H1 (cell line): ENCODE data around the gene NCOA1. TPM values are rescaled to one million over a fixed set of nuclear protein-coding genes. Genes with fewer than 3 reads are reported as not detected.

Source experiments
- CTCF ChIA-PET: fragments of 300-600 bp; sonication (Branson Sonifier 250); formaldehyde crosslinking; loops from one replicate; lab custom pipeline; 2021; ENCODE audit not compliant: partially characterized antibody; lab: Charles Lee
- POLR2A ChIA-PET: fragments of 300-600 bp; sonication (Branson Sonifier 250); formaldehyde crosslinking; loops from one replicate; lab custom pipeline; 2021; ENCODE audit warnings: inconsistent platforms; ENCODE audit not compliant: partially characterized antibody; lab: Charles Lee
- DNase-seq, 2 experiments: peaks; one replicate each; pipeline versions ENCODE4 v3.0.0 to v3.0.0-alpha.2; 2010 to 2022; ENCODE audit warnings: low spot score in 2 of 2, low read depth in 1 of 2, mixed read lengths in 1 of 2
- FAIRE-seq: peaks from 2 replicates; lab custom pipeline; 2011; peaks lifted over from hg19 to GRCh38; lab: Jason Lieb, UNC
- H2AFZ ChIP-seq: 2 replicates; pipeline ENCODE4 v1.8.1; 2012; ENCODE audit warnings: low read length, inconsistent platforms
- H2AK5ac ChIP-seq: 2 replicates; pipeline ENCODE4 v1.6.1; 2013; ENCODE audit warnings: low read depth, low read length
- H2BK120ac ChIP-seq: replicated peaks from 2 replicates; pipeline ENCODE3; 2013; ENCODE audit warnings: low read depth, low read length, inconsistent platforms
- H2BK12ac ChIP-seq: 2 replicates; pipeline ENCODE4 v1.6.1; 2013; ENCODE audit warnings: low read depth, low read length
- H2BK15ac ChIP-seq: 2 replicates; pipeline ENCODE4 v1.6.1; 2013; ENCODE audit warnings: low read length
- H2BK20ac ChIP-seq: 2 replicates; pipeline ENCODE4 v1.6.1; 2013; ENCODE audit warnings: low read length
- H2BK5ac ChIP-seq: 2 replicates; pipeline ENCODE4 v1.6.1; 2013; ENCODE audit warnings: low read depth, low read length
- H3K14ac ChIP-seq: 2 replicates; pipeline ENCODE4 v1.6.1; 2013; ENCODE audit warnings: inconsistent platforms; ENCODE audit not compliant: insufficient read length
- H3K18ac ChIP-seq: 2 replicates; pipeline ENCODE4 v1.6.1; 2013; ENCODE audit warnings: low read length; ENCODE audit errors: extremely low read depth
- H3K23ac ChIP-seq: 2 replicates; pipeline ENCODE4 v1.6.1; 2013; ENCODE audit warnings: inconsistent platforms; ENCODE audit not compliant: insufficient read length
- H3K23me2 ChIP-seq: 2 replicates; pipeline ENCODE4 v1.6.1; 2013; ENCODE audit warnings: low read depth, low read length
- H3K27ac ChIP-seq: 2 replicates; pipeline ENCODE4 v1.6.1; 2011; ENCODE audit warnings: low read depth, low read length, inconsistent platforms
- H3K27me3 ChIP-seq, 4 experiments: replicated peaks in 1 of 4; 1 replicate in 1 of 4; 2 replicates in 3 of 4; pipeline versions ENCODE4 v1.6.1 to v1.8.1; 2011 to 2013; ENCODE audit warnings: low read length in 3 of 4, mild to moderate bottlenecking in 3 of 4, inconsistent platforms in 2 of 4, mixed read lengths in 2 of 4, moderate library complexity in 1 of 4; ENCODE audit not compliant: control insufficient read depth in 3 of 4, insufficient read depth in 3 of 4; ENCODE audit errors: extremely low read depth in 1 of 4
- H3K36me3 ChIP-seq, 4 experiments: 2 replicates each; pipeline versions ENCODE4 v1.6.1 to v1.8.1; 2011 to 2013; ENCODE audit warnings: mild to moderate bottlenecking in 4 of 4, low read length in 3 of 4, moderate library complexity in 2 of 4, control low read depth in 1 of 4, inconsistent platforms in 1 of 4; ENCODE audit not compliant: insufficient read depth in 4 of 4, control insufficient read depth in 2 of 4
- H3K4ac ChIP-seq: replicated peaks from 2 replicates; pipeline ENCODE3; 2013; ENCODE audit warnings: low read length, low read depth, mixed read lengths, inconsistent platforms; ENCODE audit not compliant: insufficient read length
- H3K4me1 ChIP-seq, 4 experiments: replicated peaks in 1 of 4; 1 replicate in 1 of 4; 2 replicates in 3 of 4; pipeline versions ENCODE4 v1.6.1 to v1.8.1; 2011 to 2013; ENCODE audit warnings: low read length in 3 of 4, inconsistent platforms in 2 of 4, mixed read lengths in 1 of 4; ENCODE audit not compliant: insufficient read depth in 4 of 4, control insufficient read depth in 3 of 4
- H3K4me2 ChIP-seq, 2 experiments: 2 replicates each; pipeline versions ENCODE4 v1.6.1 to v1.8.1; 2011 to 2013; ENCODE audit warnings: low read depth in 2 of 2, low read length in 2 of 2, control low read depth in 1 of 2, inconsistent platforms in 1 of 2, mild to moderate bottlenecking in 1 of 2; ENCODE audit not compliant: insufficient read depth in 1 of 2
- H3K4me3 ChIP-seq, 4 experiments: fragments of 200-600, 300-600 bp in 1 of 4; sonication (generic), shearing (Covaris generic), sonication (Bioruptor Twin) in 1 of 4; 2 replicates each; pipeline versions ENCODE4 v1.5.1 to v1.8.1; 2011 to 2016; ENCODE audit warnings: low read length in 4 of 4, low read depth in 3 of 4, control low read depth in 2 of 4, inconsistent platforms in 2 of 4, mild to moderate bottlenecking in 2 of 4, mixed read lengths in 1 of 4, moderate library complexity in 1 of 4; ENCODE audit not compliant: insufficient read depth in 2 of 4; ENCODE audit errors: extremely low read depth in 1 of 4
- H3K56ac ChIP-seq: replicated peaks from 2 replicates; pipeline ENCODE3; 2013; ENCODE audit warnings: low read depth, mild to moderate bottlenecking, mixed read lengths, low read length, inconsistent platforms; ENCODE audit not compliant: insufficient read length
- H3K79me1 ChIP-seq: 2 replicates; pipeline ENCODE4 v1.6.1; 2013; ENCODE audit warnings: low read depth, low read length, control low read depth
- H3K79me2 ChIP-seq, 2 experiments: 2 replicates each; pipeline versions ENCODE4 v1.6.1 to v1.8.1; 2012 to 2013; ENCODE audit warnings: low read length in 2 of 2, mild to moderate bottlenecking in 2 of 2, inconsistent platforms in 1 of 2; ENCODE audit not compliant: insufficient read depth in 2 of 2, control insufficient read depth in 1 of 2
- H3K9ac ChIP-seq, 4 experiments: replicated peaks in 1 of 4; 1 replicate in 1 of 4; 2 replicates in 3 of 4; pipeline versions ENCODE4 v1.6.1 to v1.8.1; 2011 to 2013; ENCODE audit warnings: low read depth in 3 of 4, low read length in 3 of 4, control low read depth in 2 of 4, mild to moderate bottlenecking in 2 of 4, moderate library complexity in 2 of 4, inconsistent platforms in 1 of 4; ENCODE audit errors: extremely low read depth in 1 of 4
- H3K9me3 ChIP-seq, 2 experiments: 2 replicates each; pipeline versions ENCODE4 v1.6.1 to v1.8.1; 2012 to 2013; ENCODE audit warnings: mild to moderate bottlenecking in 2 of 2, moderate library complexity in 2 of 2, control low read depth in 1 of 2, inconsistent platforms in 1 of 2, low read depth in 1 of 2, low read length in 1 of 2, mixed read lengths in 1 of 2; ENCODE audit not compliant: insufficient read depth in 2 of 2
- H4K20me1 ChIP-seq, 2 experiments: replicated peaks in 1 of 2; 2 replicates each; pipeline versions ENCODE3 to v1.8.1; 2011 to 2013; ENCODE audit warnings: inconsistent platforms in 2 of 2, low read length in 2 of 2, mild to moderate bottlenecking in 1 of 2; ENCODE audit not compliant: insufficient read depth in 2 of 2, control insufficient read depth in 1 of 2
- H4K5ac ChIP-seq: 2 replicates; pipeline ENCODE4 v1.6.1; 2013; ENCODE audit warnings: low read length, low read depth, mixed read lengths, inconsistent platforms; ENCODE audit not compliant: insufficient read length
- H4K8ac ChIP-seq: 2 replicates; pipeline ENCODE4 v1.8.0; 2013; ENCODE audit warnings: mild to moderate bottlenecking, moderate library complexity, low read length, inconsistent platforms; ENCODE audit not compliant: insufficient read depth; ENCODE audit errors: extremely low read depth
- H4K91ac ChIP-seq: replicated peaks from 2 replicates; pipeline ENCODE3; 2013; ENCODE audit warnings: low read length, mixed read lengths, inconsistent platforms; ENCODE audit not compliant: insufficient read length
- ATF2 ChIP-seq: IDR thresholded peaks from 2 replicates; pipeline ENCODE4 v1.6.1; 2012; ENCODE audit warnings: low read length, inconsistent platforms
- CBX8 ChIP-seq: fragments of 300-800, 300-1000 bp; sonication (generic); IDR thresholded peaks from 2 replicates; pipeline ENCODE4 v1.7.1; 2016; ENCODE audit warnings: low read depth, low read length, borderline replicate concordance
- EP300 ChIP-seq, 2 experiments: IDR thresholded peaks; 1 replicate in 1 of 2; 2 replicates in 1 of 2; pipeline ENCODE4 v1.6.1; 2011 to 2012; ENCODE audit warnings: low read depth in 2 of 2, low read length in 2 of 2, mild to moderate bottlenecking in 2 of 2, borderline replicate concordance in 1 of 2, inconsistent platforms in 1 of 2, moderate library complexity in 1 of 2
- POLR2A ChIP-seq, 2 experiments: IDR thresholded peaks; 1 replicate in 1 of 2; 2 replicates in 1 of 2; pipeline ENCODE4 v1.6.1; 2011; ENCODE audit warnings: low read depth in 2 of 2, low read length in 2 of 2, mild to moderate bottlenecking in 2 of 2; ENCODE audit errors: control extremely low read depth in 1 of 2
- POLR2AphosphoS5 ChIP-seq: IDR thresholded peaks from 2 replicates; pipeline ENCODE4 v1.6.1; 2011; ENCODE audit warnings: low read depth, low read length
- SP2 ChIP-seq: IDR thresholded peaks from 2 replicates; pipeline ENCODE4 v1.6.1; 2012; ENCODE audit warnings: mild to moderate bottlenecking, low read length, inconsistent platforms
- SUZ12 ChIP-seq: fragments of 200-600 bp; sonication (generic); IDR thresholded peaks from 2 replicates; pipeline ENCODE4 v1.6.1; 2012; ENCODE audit warnings: mild to moderate bottlenecking, inconsistent platforms, low read length, moderate library complexity, mixed read lengths
- WGBS, 2 experiments: shearing (Covaris generic) in 1 of 2; methylation state at CpG; one replicate each; pipeline versions ENCODE4 v1.1.6 to v1.1.7; 2013 to 2015; ENCODE audit warnings: low lambda C conversion rate in 2 of 2, mixed read lengths in 2 of 2, inconsistent platforms in 1 of 2, low coverage in 1 of 2, missing lambda C conversion rate in 1 of 2; ENCODE audit not compliant: insufficient replicate concordance in 2 of 2, insufficient coverage in 1 of 2, insufficient read length in 1 of 2; ENCODE audit errors: extremely low coverage in 1 of 2, missing lambda C conversion rate in 1 of 2; 5-methylcytosine and 5-hydroxymethylcytosine counted together
- polyA plus RNA-seq, 7 experiments: library from polyadenylated mRNA; depleted of rRNA in 3 of 7; stranded (reverse) in 5 of 7; unstranded in 2 of 7; fragments of >200 nt in 5 of 7; fragments of 200-250 nt in 2 of 7; gene quantifications; 1 replicate in 5 of 7; 2 replicates in 1 of 7; 4 replicates in 1 of 7; pipeline versions ENCODE4 v1.2.1 to v1.2.3, GENCODE V29; 2011 to 2013; ENCODE audit warnings: missing spikeins in 2 of 7, mixed read lengths in 2 of 7
- total RNA-seq: library from RNA; stranded (reverse); fragmentation: NEBNext Ultra II Directional; extraction: Animal tissue kit (Norgen Biotek cat#: 25700); gene quantifications from 2 replicates; pipeline ENCODE4 v1.2.1, GENCODE V29; 2021

NCOA1 gene
- total and polyA plus RNA-seq, 2 of the 8 experiments (the other 6 are each of a cell fraction or from before 2014, with no cell fraction given): 12.8 to 17.9 TPM

GRCh38 chr2:24768601-24769000 lies 277.5 kb downstream of the NCOA1 start:
- FAIRE-seq (no peak), DNase-seq (no peak)
- Histone ChIP-seq H3K27me3 (no peaks in the 10 kb centered on the region), H3K4ac (no peak overlapping the region), H3K9me3 (no peaks in the 10 kb centered on the region), H2BK20ac (no peak overlapping the region), H4K20me1 (no peaks in the 10 kb centered on the region), H3K4me2 (no peak overlapping the region), H3K14ac (no peak overlapping the region), H3K4me1 (no peaks in the 10 kb centered on the region; a peak in 3 of 7 replicates), H3K18ac (no peak overlapping the region), H3K4me3 (no peak overlapping the region), H3K36me3 (peaks cover 0 to 3% (median 0%) of the 10 kb centered on the region in 4 experiments; a peak in 1 of 8 replicates), H2BK5ac (no peak overlapping the region), H3K9ac (no peak overlapping the region), H2BK12ac (no peak overlapping the region), H4K8ac (no peak overlapping the region), H3K23me2 (no peaks in the 10 kb centered on the region; the same call in 1 of the 2 replicates), H3K56ac (no peak overlapping the region), H3K79me1 (no peaks in the 10 kb centered on the region), H3K27ac (no peak overlapping the region), H3K79me2 (no peaks in the 10 kb centered on the region), H2BK15ac (no peak overlapping the region), H4K91ac (no peak overlapping the region), H3K23ac (no peak overlapping the region), H2AK5ac (no peak overlapping the region), H2BK120ac (no peak overlapping the region), H4K5ac (no peak overlapping the region), H2AFZ (no peak overlapping the region)
- TF ChIP-seq EP300 (IDR thresholded peaks at IDR 0.05; ENCODE audit: borderline replicate concordance in 1 of 2, low read depth in 2 of 2, low read length in 2 of 2) (no peak), ATF2 (no peak), POLR2A (IDR thresholded peaks at IDR 0.05; ENCODE audit: control extremely low read depth in 1 of 2, low read depth in 2 of 2, low read length in 2 of 2) (no peak), CBX8 (no peak), SUZ12 (no peak), POLR2AphosphoS5 (no peak), SP2 (no peak)
- CTCF ChIA-PET: interaction anchor here (0.6 kb wide), 1 partner anchor 34 kb away, joined by 4 read pairs; no protein-coding TSS in a partner anchor
- POLR2A ChIA-PET: interaction anchor here (1.4 to 1.8 kb wide), 2 partner anchors 9 to 24 kb away, joined by 3 to 5 read pairs; partner anchors contain the start of genes CENPO and PTRHD1
- WGBS, 2 experiments: 84% methylated on average over 7 of the region's 7 CpGs; no CpG with 5 or more reads in 1 of the 2 experiments
